ENCODE measurements around the gene PIGK.
"Not testable (repeated sequence)": the region's sequence is repeated elsewhere in the genome, so short reads cannot be mapped to it uniquely, and the experiment has no call there.

Gene PIGK

DNA sequence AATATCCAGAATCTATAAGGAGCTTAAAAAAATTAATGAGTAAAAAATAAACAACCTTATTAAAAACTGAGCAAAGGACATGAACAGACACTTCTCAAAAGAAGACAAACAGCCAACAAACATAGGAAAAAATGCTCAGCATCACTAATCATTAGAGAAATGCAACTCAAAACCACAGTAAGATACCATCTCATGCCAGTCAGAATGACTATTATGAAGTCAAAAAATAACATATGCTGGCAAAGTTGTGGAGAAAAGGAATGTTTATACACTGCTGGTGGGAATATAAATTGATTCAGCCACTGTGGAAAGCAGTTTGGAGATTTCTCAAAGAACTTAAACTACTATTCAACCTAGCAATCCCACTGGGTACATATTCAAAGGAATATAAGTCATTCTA is 25.3 kb downstream of the PIGK start:
- no peak for DNase-seq (ENCODE audit: low spot score)

DNA sequence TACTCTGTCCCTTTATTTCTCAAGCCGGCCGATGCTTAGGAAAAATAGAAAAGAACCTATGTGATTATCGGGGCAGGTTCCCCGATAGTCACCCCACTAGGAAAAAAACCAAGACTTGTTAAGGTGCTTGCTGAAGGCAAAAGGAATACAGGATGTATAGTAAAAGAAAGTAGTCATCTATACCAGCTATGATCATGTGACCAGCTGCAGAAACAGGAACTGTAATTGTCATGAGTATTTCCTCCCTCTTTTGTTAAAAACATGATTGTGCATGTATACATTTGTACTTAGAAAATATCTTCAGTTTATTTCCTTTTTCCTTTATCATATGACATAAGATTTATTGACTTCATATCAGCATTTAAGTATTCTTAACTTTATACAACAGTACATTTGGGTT is 30.5 kb downstream of the PIGK start:
- no peak for DNase-seq (ENCODE audit: low spot score)

- not testable (repeated sequence) for DNase-seq (ENCODE audit: low spot score)
Observed at GRCh38 chr1:77186907-77187306, 32.3 kb downstream of the PIGK start.

DNA sequence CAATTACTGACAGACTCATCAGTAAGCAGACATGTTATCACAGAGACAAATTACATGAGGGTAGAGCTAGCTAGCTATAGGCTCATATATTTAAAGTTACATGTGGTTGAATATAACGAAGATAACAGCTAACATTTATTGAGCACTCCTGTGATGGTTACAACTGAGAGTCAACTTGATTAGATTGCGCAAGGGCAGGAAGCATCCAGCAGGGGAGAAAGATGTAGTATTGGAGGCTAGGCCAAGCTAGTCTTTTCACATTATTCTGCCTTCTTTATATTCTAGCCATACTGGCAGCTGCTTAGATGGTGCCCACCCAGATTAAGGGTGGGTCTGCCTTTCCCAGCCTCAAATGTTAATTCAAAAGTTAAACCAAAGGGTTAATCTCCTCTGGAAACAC is 37.1 kb downstream of the PIGK start:
- no peak for DNase-seq (ENCODE audit: low spot score)

DNA sequence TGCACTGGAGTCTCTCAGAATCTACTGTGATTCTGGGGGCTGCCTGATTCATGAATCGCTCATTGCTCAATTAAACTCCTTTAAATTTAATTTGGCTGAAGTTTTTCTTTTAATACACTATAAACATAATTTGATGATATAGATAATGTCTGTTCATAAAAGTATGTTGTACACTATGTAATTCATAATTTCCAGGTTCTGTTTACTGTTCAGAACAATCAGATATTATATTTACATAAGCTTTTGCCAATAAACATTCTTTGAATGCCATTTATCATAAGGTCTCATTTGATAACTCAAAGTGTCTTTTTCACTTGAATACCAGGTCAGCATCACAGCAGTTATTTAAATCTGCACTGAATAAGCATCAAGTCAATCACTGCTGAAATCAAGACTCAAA is 39.6 kb downstream of the PIGK start:
- DNase-seq (ENCODE audit: low spot score) = no peak

DNA sequence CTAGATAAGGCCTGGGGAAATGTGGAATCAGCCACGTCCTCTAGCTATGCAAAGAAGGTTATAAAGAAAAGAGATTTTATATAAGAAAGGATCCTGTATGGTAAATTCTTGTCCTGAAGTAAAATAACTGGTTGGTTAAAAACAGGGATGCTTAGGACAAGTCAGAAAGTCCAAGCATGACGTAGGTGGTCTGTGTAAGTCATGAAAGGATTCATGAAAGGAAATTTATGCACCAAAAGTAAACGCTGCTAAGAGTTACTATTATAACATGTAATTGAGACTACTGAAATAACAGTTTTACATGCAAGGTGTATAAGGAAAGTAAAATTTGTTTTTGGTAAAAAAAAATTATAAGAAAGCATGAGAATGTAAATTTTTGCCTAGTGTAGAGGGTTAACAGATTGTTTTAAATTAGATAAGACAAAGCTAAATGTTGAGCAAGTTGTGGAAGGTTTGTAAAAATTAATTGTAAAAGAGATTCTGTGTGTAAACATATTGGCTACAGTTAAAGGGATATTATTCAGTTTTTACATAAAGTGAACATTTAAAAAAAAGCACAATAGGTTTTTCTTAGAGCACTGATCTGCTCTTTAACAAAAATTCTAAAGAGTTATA is 43.9 kb downstream of the PIGK start:
- DNase-seq (ENCODE audit: low spot score) = no peak

GRCh38 chr1:77170687-77171086 is 48.5 kb downstream of the PIGK start:
- no peak for DNase-seq (ENCODE audit: low spot score)

GRCh38 chr1:77168358-77168757 is 50.9 kb downstream of the PIGK start:
- no peak for DNase-seq (ENCODE audit: low spot score)

DNA sequence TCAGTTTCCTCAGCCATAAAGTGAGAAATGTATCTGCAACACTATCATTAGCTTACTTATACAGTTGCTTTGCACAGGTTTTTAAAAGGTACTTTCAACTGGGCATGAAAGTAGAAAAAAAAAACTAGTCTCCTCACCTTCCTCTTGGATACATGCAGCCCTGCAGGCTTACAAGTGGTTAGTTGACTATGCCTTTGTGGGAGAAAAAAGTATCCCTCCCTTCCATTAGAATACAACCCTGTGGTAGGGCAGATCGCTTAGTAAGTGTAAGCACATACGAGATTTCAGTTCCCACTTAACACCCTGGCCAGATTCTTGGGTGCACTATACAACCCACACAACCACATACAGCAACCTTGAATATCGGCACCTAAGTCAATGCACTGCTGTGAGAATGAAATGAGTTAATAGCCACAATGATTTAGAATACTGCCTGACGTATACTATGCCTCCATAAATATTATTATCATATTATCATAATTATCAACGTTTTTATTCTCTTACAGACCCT is 54.7 kb downstream of the PIGK start:
- no peak for DNase-seq (ENCODE audit: low spot score)

- not testable (repeated sequence) for DNase-seq (ENCODE audit: low spot score)
Observed at GRCh38 chr1:77159706-77160105, 59.5 kb downstream of the PIGK start.

- DNase-seq (ENCODE audit: low spot score) = no peak
Observed at GRCh38 chr1:77156214-77156613, 63.0 kb downstream of the PIGK start.

- no peak for DNase-seq (ENCODE audit: low spot score)
Observed at GRCh38 chr1:77146270-77146669, 73.0 kb downstream of the PIGK start.

DNA sequence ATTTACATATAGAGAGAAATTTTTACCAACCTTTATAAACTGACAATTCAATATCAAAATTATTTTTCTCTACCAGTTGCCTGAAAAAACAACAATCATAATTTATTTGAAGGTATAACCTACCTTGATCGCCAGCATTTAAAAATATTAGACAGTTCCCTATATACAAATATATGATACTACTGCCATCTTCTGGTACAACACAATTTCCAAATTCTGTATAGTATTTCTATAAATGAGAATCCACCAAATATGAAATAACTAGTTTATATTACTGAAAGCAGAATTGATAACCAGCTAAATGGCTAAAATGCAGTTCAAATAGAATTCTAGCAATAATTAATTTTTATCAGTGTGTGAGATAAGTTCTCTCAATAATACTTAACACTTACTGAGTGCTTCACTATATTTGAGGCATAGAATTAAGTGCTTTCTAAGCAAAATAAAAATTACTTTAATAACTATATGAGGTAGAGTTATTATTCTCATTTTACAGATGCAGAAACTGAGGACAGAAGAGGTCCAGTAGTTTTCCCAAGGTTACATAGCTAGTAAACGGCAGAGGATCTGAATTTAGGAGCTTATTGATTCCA is 75.6 kb downstream of the PIGK start:
- no peak for DNase-seq (ENCODE audit: low spot score)

GRCh38 chr1:77139389-77139788 is 79.8 kb downstream of the PIGK start:
- DNase-seq (ENCODE audit: low spot score) = no peak

- DNase-seq (ENCODE audit: low spot score) = no peak
Observed at GRCh38 chr1:77134359-77134758, 84.9 kb downstream of the PIGK start.

DNA sequence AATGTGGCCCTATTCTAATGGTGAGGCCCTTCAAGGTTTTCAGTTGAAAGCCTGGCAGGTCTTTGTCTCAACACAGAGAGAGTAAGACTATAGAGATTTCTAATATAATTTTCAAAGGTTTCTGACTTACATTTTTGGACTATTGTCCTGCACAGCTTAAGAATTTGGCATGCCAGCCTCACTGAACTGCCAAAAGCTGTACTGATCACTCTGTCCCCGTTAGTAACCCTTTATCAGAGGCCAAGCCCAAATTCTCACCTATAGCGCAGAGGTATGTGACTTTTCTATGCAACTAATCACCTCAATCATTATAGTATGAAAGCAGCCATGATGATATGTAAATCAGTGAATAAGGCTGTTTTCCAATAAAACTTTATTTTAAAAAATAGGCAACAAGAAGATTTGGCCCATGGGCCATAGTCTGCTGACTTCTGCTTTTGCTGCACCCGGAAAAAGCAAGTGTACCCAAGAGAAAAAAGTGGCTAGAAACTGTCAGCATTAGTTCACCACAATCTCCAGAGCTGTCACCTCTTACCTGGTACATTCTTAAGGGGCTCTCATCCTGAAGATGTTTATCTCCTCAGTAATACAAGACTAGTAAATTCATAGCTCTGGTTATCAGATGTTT is 85.4 kb downstream of the PIGK start:
- no peak for DNase-seq (ENCODE audit: low spot score)

GRCh38 chr1:77126307-77126706 is 92.9 kb downstream of the PIGK start:
- DNase-seq (ENCODE audit: low spot score) = peak; percentile 20

DNA sequence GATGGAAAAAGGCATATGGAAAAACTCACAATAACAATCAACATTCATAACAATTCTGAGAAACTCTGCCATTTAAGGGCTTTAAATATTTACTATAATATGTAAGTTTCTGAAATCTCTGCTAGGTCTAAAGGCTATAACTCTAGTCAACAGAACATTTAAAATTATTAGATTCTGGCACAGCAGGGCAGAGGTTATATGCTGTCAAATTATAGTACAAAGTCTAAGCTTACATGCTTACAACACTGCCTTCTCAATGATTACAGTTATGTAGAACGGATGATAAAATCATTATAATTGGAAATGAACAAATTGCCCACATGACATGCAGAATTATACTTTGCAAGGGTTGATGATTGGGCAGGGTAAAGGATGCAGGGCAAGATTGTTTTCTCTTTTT is 97.7 kb downstream of the PIGK start:
- no peak for DNase-seq (ENCODE audit: low spot score)

- no peak for DNase-seq (ENCODE audit: low spot score)
Observed at GRCh38 chr1:77120950-77121349, 98.3 kb downstream of the PIGK start.

DNA sequence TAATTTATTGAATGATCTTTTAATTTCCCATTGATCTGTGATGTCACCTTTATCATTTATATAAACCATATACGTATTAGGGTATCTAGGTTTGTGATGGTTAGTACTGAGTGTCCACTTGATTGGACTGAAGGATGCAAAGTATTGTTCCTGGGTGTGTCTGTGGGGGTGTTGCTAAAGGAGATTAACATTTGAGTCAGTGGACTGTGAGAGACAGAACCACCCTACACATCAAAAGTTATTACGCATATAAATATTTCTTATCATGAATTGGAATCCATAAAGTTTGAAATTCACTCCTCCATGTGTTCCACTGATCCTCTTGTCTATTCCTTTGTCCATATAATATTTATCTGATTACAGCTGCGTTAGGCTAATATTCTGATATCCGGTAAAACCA is 100.5 kb downstream of the PIGK start:
- no peak for DNase-seq (ENCODE audit: low spot score)

GRCh38 chr1:77104672-77105071 is 114.6 kb downstream of the PIGK start:
- no peak for DNase-seq (ENCODE audit: low spot score)

DNA sequence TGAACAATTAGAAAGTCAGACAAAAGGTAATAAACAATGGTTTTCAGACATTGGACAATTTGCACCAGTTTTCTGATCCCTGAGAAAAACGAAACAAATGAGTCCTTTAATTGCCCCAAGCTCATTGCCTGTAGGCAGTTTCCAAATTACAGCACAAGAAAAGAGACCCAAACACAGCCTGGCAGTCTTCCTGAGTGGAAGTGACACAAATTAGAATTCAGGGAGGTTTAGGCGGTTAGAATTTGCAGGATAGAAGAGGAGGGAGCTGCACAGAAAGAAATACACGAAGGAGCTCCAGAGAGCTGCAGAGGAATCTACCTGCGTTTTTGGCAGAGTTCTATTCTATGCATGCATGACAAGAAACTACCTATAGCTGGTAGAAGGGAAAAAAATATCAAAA is 115.7 kb downstream of the PIGK start:
- no peak for DNase-seq (ENCODE audit: low spot score)

GRCh38 chr1:77100875-77101274 is 118.4 kb downstream of the PIGK start:
- no peak for DNase-seq (ENCODE audit: low spot score)

All from HuH-7 (cell line).